22Rv1 (cell line): ENCODE measurements around the gene SV2C.
"Not testable (repeated sequence)": the region's sequence is repeated elsewhere in the genome, so short reads cannot be mapped to it uniquely, and the experiment has no call there.

Experiments
- H3K27ac ChIP-seq: fragments of 450-650 bp; 2 replicates; pipeline ENCODE4 v1.5.1; 2017
- CTCF ChIP-seq: fragments of 450-650 bp; IDR thresholded peaks from 2 replicates; pipeline ENCODE4 v1.5.1; 2017; ENCODE audit warnings: mild to moderate bottlenecking
- ZFX ChIP-seq: fragments of 450-650 bp; IDR thresholded peaks from 2 replicates; pipeline ENCODE4 v1.6.1; 2017; ENCODE audit warnings: antibody characterized with exemption, borderline replicate concordance

The SV2C gene

GRCh38 chr5:76332611-76333205, 249.5 kb downstream of the SV2C start:
- TF ChIP-seq ZFX: no peak
- no peak for TF ChIP-seq CTCF
- no peak overlapping the region for H3K27ac ChIP-seq

GRCh38 chr5:76333571-76333970, 250.4 kb downstream of the SV2C start:
- no peak overlapping the region for H3K27ac ChIP-seq
- no peak for TF ChIP-seq ZFX
- no peak for TF ChIP-seq CTCF

- no peak for TF ChIP-seq ZFX
- no peak overlapping the region for H3K27ac ChIP-seq
Observed at GRCh38 chr5:76334574-76334973, 251.4 kb downstream of the SV2C start.

GRCh38 chr5:76335451-76335850, 252.3 kb downstream of the SV2C start:
- not testable (repeated sequence) for H3K27ac ChIP-seq

GRCh38 chr5:76336253-76336809, 253.1 kb downstream of the SV2C start:
- not testable (repeated sequence) for H3K27ac ChIP-seq

- H3K27ac ChIP-seq: no peak overlapping the region
- TF ChIP-seq CTCF: peak; percentile 47
- no peak for TF ChIP-seq ZFX
Observed at GRCh38 chr5:76337953-76338451, 254.8 kb downstream of the SV2C start.

GRCh38 chr5:76339919-76340318, 256.7 kb downstream of the SV2C start:
- H3K27ac ChIP-seq: no peak overlapping the region
- TF ChIP-seq ZFX (no peak), CTCF (no peak)

- H3K27ac ChIP-seq: no peak overlapping the region
- no peak for TF ChIP-seq CTCF
- no peak for TF ChIP-seq ZFX
Observed at GRCh38 chr5:76341651-76342334, 258.6 kb downstream of the SV2C start.

- no peak for TF ChIP-seq ZFX
- no peak for TF ChIP-seq CTCF
- no peak overlapping the region for H3K27ac ChIP-seq
Observed at GRCh38 chr5:76342474-76342873, 259.3 kb downstream of the SV2C start.
